LNCAP (cell line): ENCODE results near the gene WASHC4.

Source experiments
- CTCF ChIP-seq: fragments of 450-650 bp; IDR thresholded peaks from 2 replicates; pipeline ENCODE4 v1.5.1; 2017; ENCODE audit warnings: mild to moderate bottlenecking

The WASHC4 gene

GRCh38 chr12:105110851-105111250 lies 3.3 kb downstream of the WASHC4 start:
- TF ChIP-seq CTCF, result no peak

GRCh38 chr12:105113094-105113493 lies 5.6 kb downstream of the WASHC4 start:
- TF ChIP-seq CTCF, result no peak

- TF ChIP-seq CTCF, result no peak
Observed at GRCh38 chr12:105116969-105117368, 9.4 kb downstream of the WASHC4 start.

GRCh38 chr12:105120551-105120950 lies 13.0 kb downstream of the WASHC4 start:
- no peak for TF ChIP-seq CTCF

GRCh38 chr12:105138248-105138647 lies 30.7 kb downstream of the WASHC4 start:
- TF ChIP-seq CTCF, result no peak

GRCh38 chr12:105141320-105141922 lies 33.9 kb downstream of the WASHC4 start:
- no peak for TF ChIP-seq CTCF

GRCh38 chr12:105142259-105142658 lies 34.7 kb downstream of the WASHC4 start:
- TF ChIP-seq CTCF, result no peak

- TF ChIP-seq CTCF, result no peak
Observed at GRCh38 chr12:105156260-105156659, 48.7 kb downstream of the WASHC4 start.
